GM19467 (cell line): ENCODE data around the gene SMARCD3.

Experiments used
- ATAC-seq: cut with Tn5 transposase; IDR thresholded peaks from one replicate; pipeline ENCODE4 v1.9.1; 2021; ENCODE audit warnings: mild to moderate bottlenecking, moderate library complexity; ENCODE audit not compliant: unreplicated experiment

The SMARCD3 gene

GRCh38 chr7:151273651-151274390 lies 25.3 kb upstream of the SMARCD3 start:
- no peak for ATAC-seq

GRCh38 chr7:151272877-151273276 lies 24.4 kb upstream of the SMARCD3 start:
- no peak for ATAC-seq

- ATAC-seq: no peak
These were observed 23.9 kb upstream of the SMARCD3 start for GRCh38 chr7:151272405-151272804.

GRCh38 chr7:151271699-151272355 lies 23.3 kb upstream of the SMARCD3 start:
- ATAC-seq: no peak

GRCh38 chr7:151269511-151269910 lies 21.0 kb upstream of the SMARCD3 start:
- ATAC-seq: no peak

- no peak for ATAC-seq
These were observed 16.9 kb upstream of the SMARCD3 start for GRCh38 chr7:151265351-151265931.

GRCh38 chr7:151264615-151265014 lies 16.1 kb upstream of the SMARCD3 start:
- ATAC-seq: no peak

GRCh38 chr7:151261529-151261928 lies 13.0 kb upstream of the SMARCD3 start:
- no peak for ATAC-seq

GRCh38 chr7:151260883-151261282 lies 12.4 kb upstream of the SMARCD3 start:
- ATAC-seq: no peak

GRCh38 chr7:151260471-151260870 lies 12.0 kb upstream of the SMARCD3 start:
- ATAC-seq: no peak

GRCh38 chr7:151257990-151258389 lies 9.5 kb upstream of the SMARCD3 start:
- ATAC-seq: no peak

- no peak for ATAC-seq
These were observed 8.0 kb upstream of the SMARCD3 start for GRCh38 chr7:151256410-151257045.

GRCh38 chr7:151255390-151255789 lies 6.9 kb upstream of the SMARCD3 start:
- no peak for ATAC-seq

GRCh38 chr7:151254851-151255250 lies 6.4 kb upstream of the SMARCD3 start:
- ATAC-seq: no peak

- no peak for ATAC-seq
These were observed 5.8 kb upstream of the SMARCD3 start for GRCh38 chr7:151254316-151254715.

GRCh38 chr7:151252961-151253711 lies 4.6 kb upstream of the SMARCD3 start:
- ATAC-seq: no peak

GRCh38 chr7:151252561-151252835 lies 4.0 kb upstream of the SMARCD3 start:
- ATAC-seq: no peak

- no peak for ATAC-seq
These were observed 3.4 kb upstream of the SMARCD3 start for GRCh38 chr7:151251689-151252560.

- no peak for ATAC-seq
These were observed 2.8 kb upstream of the SMARCD3 start for GRCh38 chr7:151251328-151251688.
